ENCODE measurements around the gene ATAT1. TPM values are rescaled to one million over a fixed set of nuclear protein-coding genes. Genes with fewer than 3 reads are reported as not detected.

The ATAT1 gene
- total and polyA plus RNA-seq, 9 of the 15 experiments (the other 6 are each of a cell fraction or from before 2014, with no cell fraction given) = 0.65 to 5.8 (median 1.6) TPM

- TF ChIP-seq PHF8 (IDR thresholded peaks at IDR 0.05; ENCODE audit: borderline replicate concordance, low read length) (no peak), MED1 (CRISPR knock-in tag; IDR thresholded peaks at IDR 0.05; ENCODE audit: borderline replicate concordance) (no peak), ZBTB8A (IDR thresholded peaks at IDR 0.05; ENCODE audit: partially characterized antibody) (no peak), TAF15 (IDR thresholded peaks at IDR 0.05; ENCODE audit: low read depth, low read length) (no peak), GABPB1 (CRISPR knock-in tag; IDR thresholded peaks at IDR 0.05) (no peak), CCNT2 (IDR thresholded peaks at IDR 0.05; ENCODE audit: borderline replicate concordance, extremely low read depth, insufficient read length, low read depth, low read length) (no peak), ZNF134 (CRISPR knock-in tag; conservative IDR thresholded peaks at IDR 0.05) (no peak), RUNX1 (IDR thresholded peaks at IDR 0.05; ENCODE audit: low read depth) (no peak), ZNF512 (tag; IDR thresholded peaks at IDR 0.05) (no peak), POLR2AphosphoS2 (IDR thresholded peaks at IDR 0.05; ENCODE audit: low read length) (peak; percentile 93), ZNF644 (tag; IDR thresholded peaks at IDR 0.05; ENCODE audit: low read depth) (no peak), RBFOX2 (IDR thresholded peaks at IDR 0.05; ENCODE audit: low read depth, low read length) (peak; percentile 24; the same call in 1 of the 2 replicates), SREBF1 (IDR thresholded peaks at IDR 0.05; ENCODE audit: borderline replicate concordance, low read depth, low read length) (no peak), TRIM28 (IDR thresholded peaks at IDR 0.05) (no peak), RNF219 (CRISPR knock-in tag; IDR thresholded peaks at IDR 0.05) (no peak), ZNF280A (IDR thresholded peaks at IDR 0.05; ENCODE audit: low read depth, partially characterized antibody) (no peak), OTX1 (CRISPR knock-in tag; IDR thresholded peaks at IDR 0.05) (no peak), TSHZ1 (CRISPR knock-in tag; IDR thresholded peaks at IDR 0.05) (no peak), ELK3 (CRISPR knock-in tag; IDR thresholded peaks at IDR 0.05) (no peak)
Measured at GRCh38 chr6:30600451-30600961, 26.2 kb upstream of the ATAT1 start (continued).

All from K562 (cell line).